Fibroblast of skin of left biceps (primary cell): ENCODE results near the gene SIGLEC6.

Source experiments
- DNase-seq, 2 experiments: peaks; one replicate each; pipeline ENCODE4 v3.0.0-alpha.2; 2013; ENCODE audit warnings: low read depth in 2 of 2

Gene SIGLEC6

DNA sequence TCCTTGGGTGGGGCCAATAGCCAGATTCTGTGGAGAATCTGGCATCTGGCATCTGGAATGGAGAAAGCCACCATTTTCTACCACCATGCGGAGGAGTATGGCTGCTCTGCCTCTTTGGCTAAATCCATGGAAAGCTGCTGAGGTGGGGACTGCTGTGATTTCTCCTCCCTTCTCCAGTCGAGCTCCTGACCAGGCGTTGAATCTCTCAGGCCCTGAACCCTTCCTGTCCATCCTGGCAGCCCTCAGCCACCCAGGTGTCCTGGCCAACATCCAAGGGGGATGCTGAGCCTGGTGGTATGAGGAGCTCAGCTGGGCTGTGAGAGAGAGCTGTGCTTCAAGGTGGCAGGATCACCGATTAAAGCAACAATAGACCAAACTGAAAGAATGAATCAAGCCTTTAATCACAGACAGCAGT, 17.4 kb upstream of the SIGLEC6 start:
- DNase-seq: no peak

DNA sequence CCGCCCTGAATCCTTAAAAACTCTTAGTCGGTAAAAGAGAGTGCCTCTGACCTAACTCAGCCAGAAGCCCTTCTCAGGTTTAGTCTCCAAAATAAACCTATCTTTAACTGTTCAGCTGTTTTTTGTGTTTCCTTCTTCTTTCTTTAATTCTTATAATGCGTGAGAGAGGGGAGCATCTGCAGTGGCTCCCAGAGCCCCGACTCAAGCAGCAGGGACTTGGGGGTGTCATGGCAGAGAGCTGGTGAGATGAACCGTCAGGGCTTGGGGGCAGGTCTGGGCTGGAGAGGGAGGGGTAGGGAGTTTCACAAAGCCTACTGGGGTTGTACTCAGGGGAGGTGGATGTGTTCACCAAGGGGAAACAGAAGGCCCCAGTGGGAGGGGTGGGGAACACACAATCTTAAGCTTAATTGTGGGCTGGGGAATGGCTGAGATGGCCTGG, 16.8 kb upstream of the SIGLEC6 start:
- no peak for DNase-seq

DNA sequence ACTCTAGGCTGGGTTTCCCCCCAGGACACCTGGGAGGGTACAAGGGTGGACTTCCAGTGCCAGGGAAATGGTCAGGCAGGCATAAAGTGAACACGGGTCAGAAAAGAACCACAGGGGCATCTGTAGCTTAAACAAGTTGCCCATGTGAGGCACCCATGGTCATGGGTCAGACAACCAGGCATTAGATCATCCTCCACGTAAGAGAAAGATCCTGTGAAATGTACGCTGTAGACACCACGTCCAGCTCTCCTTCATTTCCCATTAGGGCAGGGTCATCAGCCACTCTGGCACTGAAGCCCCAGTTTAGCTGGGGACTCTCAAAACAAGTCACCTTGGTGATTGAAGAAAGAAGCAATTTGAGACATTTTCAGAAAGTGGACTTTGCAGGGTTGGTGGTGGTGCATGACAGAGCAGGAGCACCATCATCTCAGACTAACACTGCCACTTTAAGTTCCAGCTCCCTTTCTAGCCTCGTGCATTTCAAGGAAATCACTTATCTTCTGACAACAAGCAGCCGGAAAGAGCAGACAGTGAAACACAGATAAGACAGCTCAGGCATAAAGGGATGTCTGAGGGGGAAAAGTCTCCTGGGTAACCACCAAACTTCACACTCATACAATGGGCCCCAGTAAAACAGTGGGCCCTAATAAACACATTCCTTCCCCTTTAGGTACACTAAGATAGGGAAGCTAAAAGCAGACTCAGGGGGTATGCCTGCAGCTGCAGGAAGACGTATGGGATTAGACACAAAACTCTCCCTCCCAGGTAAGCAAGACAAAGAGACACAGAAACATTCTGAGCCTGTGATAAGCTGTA, 16.1 kb upstream of the SIGLEC6 start:
- no peak for DNase-seq

DNA sequence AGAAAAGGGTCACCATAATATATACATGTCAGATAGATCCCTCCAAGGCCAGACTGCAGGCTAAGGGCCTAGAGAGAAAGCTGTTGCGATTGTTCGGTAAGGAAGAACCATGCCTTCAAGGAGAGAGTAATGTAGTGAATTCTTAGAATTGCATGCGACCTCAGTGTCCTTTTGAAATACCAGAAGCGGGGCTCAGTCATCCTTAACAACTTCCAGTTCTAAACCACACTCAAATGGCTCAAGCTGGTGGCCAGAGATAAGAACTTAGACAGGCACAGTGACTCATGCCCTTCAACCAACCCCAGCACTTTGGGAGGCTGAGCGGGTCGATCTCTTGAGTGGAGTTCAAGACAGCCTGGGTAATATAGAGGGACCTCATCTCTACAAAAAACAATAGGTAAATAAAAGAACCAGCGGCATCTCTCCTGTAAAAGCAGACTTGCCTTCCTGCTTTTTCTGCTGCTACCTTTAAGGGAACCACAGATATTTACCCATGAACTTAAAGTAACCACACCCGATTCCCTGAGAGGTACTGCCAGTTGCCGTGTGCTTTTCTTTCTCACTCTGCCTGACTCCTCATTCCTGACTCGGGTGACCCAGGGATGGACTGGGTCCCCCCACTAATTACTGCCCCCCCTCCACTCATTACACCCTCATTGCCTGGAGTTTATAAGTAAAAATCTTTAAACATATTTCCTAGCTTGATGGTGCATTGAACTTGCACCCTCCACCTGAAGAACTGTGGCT, 15.4 kb upstream of the SIGLEC6 start:
- no peak for DNase-seq

DNA sequence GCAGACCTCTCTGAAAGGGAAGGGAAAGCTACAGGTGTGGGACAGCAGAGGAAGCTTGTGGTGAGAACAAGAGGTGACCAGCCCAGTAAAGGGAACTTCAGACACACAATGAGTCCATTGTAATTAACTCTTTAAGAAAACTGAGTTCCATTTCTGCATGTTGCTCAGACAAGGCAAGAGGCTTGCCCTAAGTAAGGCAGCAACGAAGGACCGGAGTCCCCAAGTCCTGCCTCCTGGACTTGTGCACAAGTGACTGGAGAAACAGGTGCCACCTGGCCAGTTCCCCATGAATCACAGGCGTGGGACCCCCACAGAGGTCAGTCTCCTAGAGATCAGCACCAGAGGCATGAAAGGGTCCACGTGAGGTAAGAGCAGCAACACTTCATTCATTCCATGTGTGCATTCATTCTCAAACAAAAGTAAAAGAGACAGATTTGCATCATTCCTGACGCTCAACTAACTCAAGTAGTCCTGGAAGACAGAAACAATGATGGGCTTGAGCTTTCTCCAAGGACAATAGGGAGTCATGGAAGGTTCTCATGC, 14.7 kb upstream of the SIGLEC6 start:
- DNase-seq: no peak

DNA sequence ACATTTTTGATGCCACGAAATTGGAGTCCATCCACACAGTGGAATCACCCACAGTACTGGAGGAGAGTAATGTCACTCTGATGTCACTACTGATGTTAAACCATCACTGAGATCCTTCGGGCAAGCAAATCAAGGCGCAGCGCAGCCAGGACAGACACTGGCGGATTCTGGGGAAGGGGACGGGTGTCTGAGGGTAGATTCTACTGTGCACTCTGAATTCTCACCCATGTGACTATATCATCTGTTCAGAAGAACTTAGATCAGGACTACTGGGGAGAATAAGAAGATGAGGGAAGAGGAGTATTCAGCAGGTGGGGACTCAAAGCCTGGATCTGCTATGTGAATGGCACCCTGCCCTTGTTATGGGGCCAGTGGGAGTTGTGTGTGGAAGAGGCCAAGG, 12.6 kb upstream of the SIGLEC6 start:
- DNase-seq: no peak

DNA sequence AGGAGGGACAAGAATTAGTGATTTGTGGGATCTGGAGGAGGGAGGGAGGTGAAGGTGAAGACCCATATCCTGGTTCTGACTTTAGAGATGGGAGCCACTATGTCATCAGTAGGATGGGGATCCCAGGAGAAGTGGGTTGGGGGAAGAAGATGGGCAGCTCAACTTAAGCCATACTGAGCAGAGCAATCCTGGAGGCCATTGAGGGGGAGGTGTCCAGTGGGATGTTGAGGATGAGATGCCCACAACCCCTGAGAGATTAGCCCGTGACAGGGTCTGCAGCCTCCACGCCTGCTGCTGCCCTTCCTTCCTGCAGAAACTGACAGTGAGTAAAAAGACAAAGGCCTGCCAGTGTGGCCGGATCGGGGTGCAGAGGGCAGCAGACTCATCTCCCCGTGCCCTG, 11.2 kb upstream of the SIGLEC6 start:
- DNase-seq: no peak

DNA sequence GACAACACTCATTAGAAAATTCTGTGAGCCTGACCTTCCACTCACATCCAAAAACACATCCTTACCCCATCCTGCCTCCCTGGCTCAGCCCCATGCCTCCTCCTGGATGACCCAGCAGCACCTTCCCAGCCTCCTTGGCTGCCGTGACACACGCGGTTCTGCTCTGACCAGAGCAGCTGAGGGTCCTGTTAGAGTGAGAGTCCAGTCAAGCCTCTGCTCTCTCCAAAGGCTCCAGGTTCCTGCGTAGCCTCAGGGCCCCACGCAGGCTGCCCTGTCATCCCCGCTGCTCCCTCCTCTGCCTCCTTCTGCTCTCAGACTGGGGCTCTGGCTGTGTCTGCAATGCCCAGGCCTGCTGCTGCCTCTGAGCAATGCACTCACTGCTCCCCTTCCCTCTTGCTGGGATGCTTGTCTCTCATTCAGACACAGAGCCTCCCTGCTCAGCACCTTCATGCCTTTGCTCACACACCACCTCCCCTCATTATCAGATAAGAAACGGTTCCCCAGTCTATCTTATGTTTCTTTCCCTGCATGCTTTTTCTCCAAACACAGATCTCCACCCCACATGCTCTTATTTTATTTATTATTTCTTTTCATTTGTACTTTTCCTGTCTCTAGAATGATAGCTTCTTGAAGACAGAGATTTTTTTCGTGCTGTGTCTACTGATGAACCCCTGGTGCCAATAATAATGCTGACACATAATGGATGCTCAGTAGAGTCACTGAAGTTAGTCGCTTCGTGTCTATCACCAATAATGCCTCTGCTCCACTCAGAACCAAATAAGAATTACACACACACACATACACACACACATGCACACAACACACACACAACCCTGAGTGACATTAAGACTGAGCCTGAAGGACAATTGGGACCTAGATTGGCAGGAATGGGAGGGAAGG, 10.2 kb upstream of the SIGLEC6 start:
- DNase-seq: no peak

DNA sequence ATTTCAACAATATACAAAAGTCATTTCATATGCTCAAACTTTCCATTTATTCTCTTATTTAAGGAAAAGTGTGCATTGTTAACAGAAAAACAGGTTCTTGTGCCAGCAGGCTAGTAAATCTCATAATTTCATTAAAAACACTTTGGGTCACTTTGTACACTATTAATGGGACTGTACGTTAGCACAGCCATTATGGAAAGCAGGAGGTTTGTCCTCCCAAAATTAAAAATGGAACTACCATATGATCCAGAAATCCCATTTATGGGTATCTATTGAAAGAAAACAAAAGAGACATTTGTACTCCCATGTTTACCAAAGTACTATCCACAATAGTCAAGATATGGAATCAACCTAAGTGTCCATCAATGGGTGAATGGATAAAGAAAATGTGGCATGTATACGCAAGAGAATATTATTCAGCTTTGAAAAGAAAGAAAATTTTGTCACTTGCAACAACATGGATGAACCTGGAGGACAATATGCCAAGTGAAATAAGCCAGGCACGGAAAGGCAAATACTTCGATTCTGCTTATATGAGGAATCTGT, 8.4 kb upstream of the SIGLEC6 start:
- no peak for DNase-seq

DNA sequence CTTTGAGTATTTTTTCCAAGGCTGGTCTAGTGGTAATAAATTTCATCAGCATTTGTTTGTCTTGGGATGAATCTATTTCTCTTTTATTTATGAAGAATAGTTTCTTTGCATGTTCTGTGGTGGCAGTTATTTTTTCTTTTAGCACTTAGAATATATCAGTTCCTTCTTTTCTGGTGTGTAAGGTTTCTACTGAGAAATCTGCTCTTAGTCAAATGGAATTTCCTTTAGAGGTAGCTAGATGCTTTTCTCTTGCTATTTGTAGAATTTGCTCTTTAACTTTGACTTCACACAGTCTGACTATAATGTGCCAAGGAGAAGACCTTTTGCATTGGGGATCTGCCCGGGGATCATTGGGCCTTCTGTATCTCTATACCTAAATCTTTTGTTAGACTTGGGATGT, 4.1 kb upstream of the SIGLEC6 start:
- no peak for DNase-seq

DNA sequence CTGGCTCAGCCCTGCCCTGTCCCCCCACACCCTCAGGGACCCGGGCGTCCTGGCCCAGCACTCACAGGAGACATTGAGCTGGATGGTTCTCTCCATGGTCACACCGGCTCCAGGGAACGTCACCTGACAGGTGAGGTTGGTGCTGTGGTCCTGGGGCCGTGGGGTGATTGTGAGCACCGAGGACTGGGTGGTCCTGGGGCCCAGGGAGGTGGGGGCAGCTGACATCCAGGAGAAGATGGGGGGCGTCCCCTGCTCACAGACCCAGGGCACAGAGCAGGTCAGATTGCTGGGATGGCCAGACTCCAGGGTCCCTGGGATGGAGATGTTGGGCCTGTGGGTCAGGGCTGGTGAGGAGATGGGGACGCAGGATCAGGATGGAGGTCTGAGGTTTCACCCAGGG, 854 bp downstream of the SIGLEC6 start:
- no peak for DNase-seq

DNA sequence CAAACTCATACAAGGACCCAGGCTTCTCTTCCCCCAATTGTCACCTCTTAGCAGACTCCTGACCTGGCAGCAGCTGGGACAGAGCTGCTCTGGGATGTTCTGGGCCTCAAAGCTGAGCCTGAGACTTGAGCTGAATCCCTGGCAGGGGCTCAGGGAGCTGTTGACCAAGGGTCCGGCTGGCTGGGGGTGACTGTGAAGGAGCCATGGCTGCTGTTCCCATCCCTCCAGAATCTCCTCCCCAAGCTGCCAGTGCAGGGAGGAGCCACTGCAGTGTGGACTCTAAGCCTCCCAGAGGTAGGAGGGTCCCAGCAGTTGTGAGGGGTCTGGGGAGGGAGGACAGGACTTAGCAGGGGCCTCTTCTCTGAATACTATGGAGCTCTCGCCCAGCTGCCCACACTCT, 2.2 kb downstream of the SIGLEC6 start:
- no peak for DNase-seq

DNA sequence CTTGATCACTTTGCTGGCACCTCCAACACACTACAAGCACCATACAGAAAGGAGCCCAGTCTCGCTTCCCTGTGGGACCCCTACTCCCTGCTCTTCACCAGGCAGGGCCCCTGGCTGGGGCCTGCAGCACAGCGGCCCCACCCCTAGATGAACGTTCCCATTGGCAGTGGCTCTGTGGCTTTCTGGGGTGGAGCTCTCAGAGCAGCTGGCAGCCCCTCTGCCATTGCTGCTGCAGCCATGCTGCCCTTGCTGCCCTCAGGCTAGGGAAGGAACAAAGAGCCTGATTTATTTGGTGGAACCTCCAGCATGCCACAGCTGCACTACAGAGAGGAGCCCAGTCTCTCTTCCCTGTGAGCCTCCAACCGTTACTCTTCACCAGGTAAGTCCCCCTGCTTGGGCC, 5.8 kb downstream of the SIGLEC6 start:
- DNase-seq: no peak

DNA sequence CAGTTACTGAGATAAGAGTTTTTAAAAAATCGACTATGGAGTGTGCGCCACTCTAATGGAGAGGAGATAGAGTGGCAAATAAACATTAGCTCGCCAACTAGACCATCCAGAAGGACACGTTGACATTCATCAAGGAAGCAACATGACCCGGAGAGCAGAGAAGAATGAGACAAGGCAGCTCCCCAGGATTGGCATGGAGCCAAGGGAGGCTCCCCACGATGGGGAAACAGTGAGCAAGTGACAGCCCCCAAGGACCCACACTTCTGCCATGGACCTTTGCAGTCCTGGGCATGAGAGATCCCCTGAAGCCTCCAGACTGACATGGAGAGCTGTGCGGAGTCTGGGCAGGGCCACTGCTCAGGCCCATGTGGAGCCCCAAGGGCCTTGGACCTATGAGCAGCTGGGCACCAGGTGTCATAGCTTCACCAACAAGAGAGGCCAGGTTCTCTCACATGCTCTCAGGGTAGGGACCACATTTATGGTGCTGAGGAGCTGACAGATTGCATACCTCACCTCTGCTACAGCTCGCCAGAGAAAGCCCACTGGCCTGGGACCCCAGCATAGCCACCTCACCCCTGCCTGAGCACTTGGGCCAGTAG, 6.7 kb downstream of the SIGLEC6 start:
- DNase-seq: no peak

DNA sequence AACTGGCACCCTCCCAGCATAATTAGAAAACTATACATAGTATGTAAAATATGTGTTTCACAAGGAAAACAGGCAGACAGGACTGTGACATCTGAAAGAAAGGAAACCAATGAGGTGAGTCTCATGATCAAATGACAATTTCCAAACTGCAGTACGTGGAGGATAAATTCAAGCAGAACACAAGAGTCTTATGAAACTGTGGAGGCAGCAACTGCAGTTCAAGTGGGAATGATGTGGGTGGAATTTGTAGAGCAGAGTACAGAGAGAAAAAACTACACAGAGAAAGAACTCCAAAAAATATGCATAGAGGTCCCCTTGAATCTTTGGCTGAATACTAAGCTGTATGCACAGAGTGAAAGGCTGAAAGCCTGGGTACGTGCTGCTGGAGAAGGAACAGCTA, 9.7 kb downstream of the SIGLEC6 start:
- no peak for DNase-seq

DNA sequence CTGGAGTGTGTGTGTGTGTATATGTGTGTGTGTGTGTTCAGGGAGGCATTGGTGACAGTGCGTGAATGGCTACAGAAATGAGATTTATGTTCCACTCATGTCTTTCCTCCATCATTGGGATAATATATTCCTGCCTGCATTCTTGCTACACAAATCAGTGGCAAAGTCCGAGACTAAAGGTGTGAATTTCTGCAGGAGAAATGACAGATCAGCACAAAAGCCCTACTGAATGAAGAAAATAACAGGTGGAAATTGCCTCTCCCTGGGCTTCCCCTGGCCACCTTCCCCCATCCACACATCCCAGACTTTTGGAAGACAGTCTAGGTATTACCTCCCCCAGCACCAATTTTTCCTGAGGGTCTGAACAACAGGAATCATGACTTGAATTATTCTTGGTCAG, 10.1 kb downstream of the SIGLEC6 start:
- no peak for DNase-seq

DNA sequence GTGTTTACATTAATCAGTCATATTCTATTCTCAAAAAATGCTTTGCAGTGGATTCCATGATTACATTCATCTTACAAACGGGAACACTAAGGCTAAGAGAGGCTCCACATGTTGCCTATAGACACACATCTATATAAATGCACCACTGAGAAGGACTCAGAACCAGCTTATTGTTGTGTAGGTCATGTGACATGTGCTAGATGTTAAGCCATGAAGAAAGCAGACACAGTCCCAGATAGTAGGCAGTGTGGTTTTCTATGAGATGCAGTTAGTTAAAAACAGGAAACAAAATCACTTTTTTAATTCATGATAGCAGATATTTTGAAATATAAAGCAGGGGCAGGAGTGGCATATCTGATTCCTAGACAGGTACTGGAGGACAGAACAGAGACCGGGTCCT, 10.7 kb downstream of the SIGLEC6 start:
- DNase-seq: no peak

DNA sequence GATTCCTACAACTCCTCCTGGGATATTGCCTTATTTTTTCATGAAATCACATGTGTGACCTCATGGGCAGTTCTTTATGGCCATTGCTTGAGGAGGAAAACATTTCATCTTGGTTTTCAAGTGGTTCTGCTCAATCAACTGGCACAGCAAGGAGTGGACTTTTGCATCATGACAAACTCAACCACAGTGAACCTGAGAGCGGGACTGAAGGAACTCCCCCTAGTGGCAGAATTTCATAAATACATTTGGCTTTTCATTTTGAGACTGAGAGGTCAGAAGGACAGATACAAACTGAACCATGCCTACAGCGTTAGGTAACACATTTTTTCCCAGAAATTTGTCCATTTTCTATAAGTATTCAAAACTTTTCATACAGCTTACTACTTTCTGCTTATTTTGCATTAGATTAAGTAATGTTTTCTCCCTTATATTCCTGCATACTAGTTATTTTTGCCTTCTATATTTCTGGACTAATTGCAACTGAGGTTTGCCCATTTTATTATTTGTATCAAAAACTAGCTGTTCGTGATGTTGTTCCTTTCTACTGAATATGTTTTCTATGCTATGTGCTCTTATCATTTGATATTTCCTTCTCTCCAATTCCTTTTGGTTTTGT, 16.5 kb downstream of the SIGLEC6 start:
- no peak for DNase-seq

DNA sequence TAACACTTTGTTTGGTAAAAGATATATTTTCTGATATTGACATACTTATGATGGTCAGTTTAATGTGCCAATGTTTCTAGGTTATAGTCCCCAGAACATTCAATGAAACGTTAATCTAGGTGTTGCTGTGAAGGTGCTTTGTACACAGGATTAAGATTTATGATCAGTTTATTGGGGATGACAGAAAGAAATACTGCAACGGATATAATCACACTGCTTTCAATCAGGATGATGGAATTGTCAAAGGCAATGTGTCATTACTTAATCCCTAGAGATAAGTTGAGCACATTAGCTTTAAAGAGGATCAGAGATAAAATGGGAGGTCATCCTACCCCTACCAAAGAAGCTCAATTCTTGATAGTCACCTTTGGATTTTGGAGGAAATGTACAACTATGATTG, 17.5 kb downstream of the SIGLEC6 start:
- no peak for DNase-seq

DNA sequence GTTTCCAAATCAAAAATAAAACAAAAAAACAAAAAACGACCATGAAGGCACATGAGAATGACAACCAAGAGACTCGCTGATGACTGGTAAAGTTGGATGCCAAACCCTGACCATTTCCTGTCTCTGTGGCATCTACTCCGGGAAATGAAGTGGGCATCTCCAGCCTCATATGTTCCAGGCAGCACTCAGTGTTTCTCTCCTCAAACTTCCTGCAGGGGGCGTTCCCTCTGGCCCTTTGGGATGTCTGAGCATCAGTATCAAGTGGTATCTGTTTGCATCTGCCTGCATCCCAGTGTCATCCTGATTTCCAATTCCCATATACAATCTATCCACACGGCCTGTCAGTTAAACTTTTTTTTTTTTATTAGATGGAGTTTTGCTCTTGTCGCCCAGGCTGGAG, 20.1 kb downstream of the SIGLEC6 start:
- no peak for DNase-seq
